ENCODE data around the gene ARHGAP30.

DNA sequence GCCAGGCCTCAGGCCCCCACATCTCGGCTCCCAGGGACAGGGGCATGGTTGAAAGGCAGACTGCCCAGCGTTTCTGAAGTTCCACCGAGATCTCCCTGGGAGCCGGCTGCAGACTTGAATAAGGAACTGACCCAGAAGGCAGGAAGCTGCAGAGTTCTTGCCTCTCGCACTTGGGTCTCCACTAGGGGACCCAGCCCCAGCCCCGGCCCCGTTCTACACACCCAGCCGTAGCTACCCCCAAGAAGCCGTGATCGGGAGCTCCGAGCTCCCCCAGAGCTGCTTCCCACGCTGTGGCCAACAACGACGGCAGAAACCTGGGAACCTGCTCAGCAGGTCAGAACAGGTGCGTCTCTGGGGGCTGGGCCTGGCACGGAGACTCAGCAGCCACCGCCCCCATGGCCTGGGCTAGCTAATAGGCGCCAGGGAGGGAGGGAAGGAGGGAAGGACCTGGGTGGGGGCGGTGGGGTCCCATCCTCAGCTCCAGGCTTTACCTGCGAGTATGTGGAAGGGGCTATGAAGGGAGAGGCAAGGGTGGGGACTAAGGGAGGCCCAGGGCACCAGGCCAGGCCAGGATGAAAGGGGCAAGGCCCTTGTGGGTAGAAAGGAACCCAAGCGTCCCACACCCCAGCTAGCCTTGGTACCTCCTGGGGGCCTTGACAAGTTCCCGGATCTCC, 19.7 kb upstream of the ARHGAP30 start, which contains the start of gene NECTIN4:
- peak; percentile 46 to 76 for TF ChIP-seq POLR2AphosphoS5 (IDR thresholded peaks at IDR 0.05)
- TF ChIP-seq, protein P1, sequence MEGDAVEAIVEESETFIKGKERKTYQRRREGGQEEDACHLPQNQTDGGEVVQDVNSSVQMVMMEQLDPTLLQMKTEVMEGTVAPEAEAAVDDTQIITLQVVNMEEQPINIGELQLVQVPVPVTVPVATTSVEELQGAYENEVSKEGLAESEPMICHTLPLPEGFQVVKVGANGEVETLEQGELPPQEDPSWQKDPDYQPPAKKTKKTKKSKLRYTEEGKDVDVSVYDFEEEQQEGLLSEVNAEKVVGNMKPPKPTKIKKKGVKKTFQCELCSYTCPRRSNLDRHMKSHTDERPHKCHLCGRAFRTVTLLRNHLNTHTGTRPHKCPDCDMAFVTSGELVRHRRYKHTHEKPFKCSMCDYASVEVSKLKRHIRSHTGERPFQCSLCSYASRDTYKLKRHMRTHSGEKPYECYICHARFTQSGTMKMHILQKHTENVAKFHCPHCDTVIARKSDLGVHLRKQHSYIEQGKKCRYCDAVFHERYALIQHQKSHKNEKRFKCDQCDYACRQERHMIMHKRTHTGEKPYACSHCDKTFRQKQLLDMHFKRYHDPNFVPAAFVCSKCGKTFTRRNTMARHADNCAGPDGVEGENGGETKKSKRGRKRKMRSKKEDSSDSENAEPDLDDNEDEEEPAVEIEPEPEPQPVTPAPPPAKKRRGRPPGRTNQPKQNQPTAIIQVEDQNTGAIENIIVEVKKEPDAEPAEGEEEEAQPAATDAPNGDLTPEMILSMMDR (IDR thresholded peaks at IDR 0.05) = no peak
- TF ChIP-seq EP300 (IDR thresholded peaks at IDR 0.05) = peak in 1 of 4 donors; percentile 61
